Measurements from ENCODE around the gene DDX1. TPM values are rescaled to one million over a fixed set of nuclear protein-coding genes. Genes with fewer than 3 reads are reported as not detected.
"Not testable (repeated sequence)": the region's sequence is repeated elsewhere in the genome, so short reads cannot be mapped to it uniquely, and the experiment has no call there.

The DDX1 gene
- polyA plus RNA-seq (2013), result 92.7 TPM

GRCh38 chr2:15591692-15592463 is at the start of gene DDX1:
DDX1 (plus strand) TSS chr2:15591868; CDS start chr2:15591934, 66 bp downstream.
- peak within 1 kb of the TSS; percentile 78 to 91 for H3K27ac ChIP-seq (ENCODE audit: insufficient read depth in 1 of 2, low read depth in 1 of 2, low read length in 2 of 2, poor library complexity in 1 of 2, severe bottlenecking in 2 of 2)
- CTCF ChIA-PET, result interaction anchor here (1.2 kb wide), 1 partner anchor 15 kb away, joined by 4 read pairs; no protein-coding TSS in a partner anchor
- H3K27me3 ChIP-seq (replicated peaks in 2 of 5; ENCODE audit: control insufficient read depth in 4 of 5, insufficient read depth in 5 of 5, low read length in 4 of 5), result no peaks in the 10 kb centered on the region
- POLR2A ChIA-PET, result no interaction called here
- H3K4me3 ChIP-seq (ENCODE audit: control insufficient read depth in 1 of 7, extremely low read depth in 1 of 7, insufficient read depth in 4 of 7, low read depth in 2 of 7, low read length in 6 of 7), result peak within 1 kb of the TSS; percentile 83 to 96 (median 87)
- H3K36me3 ChIP-seq (ENCODE audit: control insufficient read depth in 4 of 4, insufficient read depth in 4 of 4, low read length in 3 of 4), result peaks cover 9 to 21% (median 10%) of the 10 kb centered on the region in 4 experiments
- no peaks in the 10 kb centered on the region for H3K9me3 ChIP-seq (ENCODE audit: control extremely low read depth in 1 of 5, control insufficient read depth in 4 of 5, insufficient read depth in 2 of 5, low read depth in 1 of 5, low read length in 4 of 5)
- WGBS (ENCODE audit: insufficient coverage), result under 1% methylated on average over 46 of the region's 68 CpGs
- peaks cover 5 to 40% (median 18%) of the 10 kb centered on the region in 4 experiments for H3K4me1 ChIP-seq (ENCODE audit: control extremely low read depth in 1 of 4, control insufficient read depth in 4 of 4, insufficient read depth in 4 of 4, low read length in 3 of 4)
- DNase-seq, result peak; percentile 87 to 94 (median 91)

GRCh38 chr2:15542269-15542668 is 49.4 kb upstream of the DDX1 start:
- peaks cover 0 to 14% (median 10%) of the 10 kb centered on the region in 4 experiments for H3K36me3 ChIP-seq (ENCODE audit: control insufficient read depth in 4 of 4, insufficient read depth in 4 of 4, low read length in 3 of 4)
- DNase-seq; H3K9me3 ChIP-seq (ENCODE audit: control extremely low read depth in 1 of 5, control insufficient read depth in 4 of 5, insufficient read depth in 2 of 5, low read depth in 1 of 5, low read length in 4 of 5); H3K27me3 ChIP-seq (replicated peaks in 2 of 5; ENCODE audit: control insufficient read depth in 4 of 5, insufficient read depth in 5 of 5, low read length in 4 of 5); H3K27ac ChIP-seq (ENCODE audit: insufficient read depth in 1 of 2, low read depth in 1 of 2, low read length in 2 of 2, poor library complexity in 1 of 2, severe bottlenecking in 2 of 2); POLR2A ChIA-PET; H3K4me1 ChIP-seq (ENCODE audit: control extremely low read depth in 1 of 4, control insufficient read depth in 4 of 4, insufficient read depth in 4 of 4, low read length in 3 of 4); CTCF ChIA-PET; H3K4me3 ChIP-seq (ENCODE audit: control insufficient read depth in 1 of 7, extremely low read depth in 1 of 7, insufficient read depth in 4 of 7, low read depth in 2 of 7, low read length in 6 of 7): not testable (repeated sequence)
- WGBS (ENCODE audit: insufficient coverage), result no CpG with 5 or more reads among the region's 6 CpGs

- no peak for DNase-seq
- Histone ChIP-seq H3K9me3 (ENCODE audit: control extremely low read depth in 1 of 5, control insufficient read depth in 4 of 5, insufficient read depth in 2 of 5, low read depth in 1 of 5, low read length in 4 of 5) (no peaks in the 10 kb centered on the region), H3K4me3 (ENCODE audit: control insufficient read depth in 1 of 7, extremely low read depth in 1 of 7, insufficient read depth in 4 of 7, low read depth in 2 of 7, low read length in 6 of 7) (no peak overlapping the region), H3K4me1 (ENCODE audit: control extremely low read depth in 1 of 4, control insufficient read depth in 4 of 4, insufficient read depth in 4 of 4, low read length in 3 of 4) (no peaks in the 10 kb centered on the region), H3K27me3 (replicated peaks in 2 of 5; ENCODE audit: control insufficient read depth in 4 of 5, insufficient read depth in 5 of 5, low read length in 4 of 5) (no peaks in the 10 kb centered on the region), H3K36me3 (ENCODE audit: control insufficient read depth in 4 of 4, insufficient read depth in 4 of 4, low read length in 3 of 4) (peaks cover 0 to 15% (median 9%) of the 10 kb centered on the region in 4 experiments), H3K27ac (ENCODE audit: insufficient read depth in 1 of 2, low read depth in 1 of 2, low read length in 2 of 2, poor library complexity in 1 of 2, severe bottlenecking in 2 of 2) (no peak overlapping the region)
- ChIA-PET CTCF (no interaction called here), POLR2A (no interaction called here)
- WGBS (ENCODE audit: insufficient coverage), result 80% methylated on average over 1 of the region's 3 CpGs
Measured at GRCh38 chr2:15543053-15543452, 48.6 kb upstream of the DDX1 start.

GRCh38 chr2:15543541-15543940 is 48.1 kb upstream of the DDX1 start:
- Histone ChIP-seq H3K36me3 (ENCODE audit: control insufficient read depth in 4 of 4, insufficient read depth in 4 of 4, low read length in 3 of 4) (peaks cover 0 to 14% (median 9%) of the 10 kb centered on the region in 4 experiments), H3K27ac (ENCODE audit: insufficient read depth in 1 of 2, low read depth in 1 of 2, low read length in 2 of 2, poor library complexity in 1 of 2, severe bottlenecking in 2 of 2) (no peak overlapping the region), H3K4me3 (ENCODE audit: control insufficient read depth in 1 of 7, extremely low read depth in 1 of 7, insufficient read depth in 4 of 7, low read depth in 2 of 7, low read length in 6 of 7) (no peak overlapping the region), H3K27me3 (replicated peaks in 2 of 5; ENCODE audit: control insufficient read depth in 4 of 5, insufficient read depth in 5 of 5, low read length in 4 of 5) (no peaks in the 10 kb centered on the region), H3K9me3 (ENCODE audit: control extremely low read depth in 1 of 5, control insufficient read depth in 4 of 5, insufficient read depth in 2 of 5, low read depth in 1 of 5, low read length in 4 of 5) (no peaks in the 10 kb centered on the region), H3K4me1 (ENCODE audit: control extremely low read depth in 1 of 4, control insufficient read depth in 4 of 4, insufficient read depth in 4 of 4, low read length in 3 of 4) (no peaks in the 10 kb centered on the region)
- POLR2A ChIA-PET, result no interaction called here
- CTCF ChIA-PET, result interaction anchor here (1.2 kb wide), 1 partner anchor 34 kb away, joined by 5 read pairs; no protein-coding TSS in a partner anchor
- DNase-seq, result no peak
- 100% methylated on average over 3 of the region's 6 CpGs for WGBS (ENCODE audit: insufficient coverage)

GRCh38 chr2:15544227-15544626 is 47.4 kb upstream of the DDX1 start:
- Histone ChIP-seq H3K36me3 (ENCODE audit: control insufficient read depth in 4 of 4, insufficient read depth in 4 of 4, low read length in 3 of 4) (peaks cover 6 to 19% (median 7%) of the 10 kb centered on the region in 4 experiments), H3K9me3 (ENCODE audit: control extremely low read depth in 1 of 5, control insufficient read depth in 4 of 5, insufficient read depth in 2 of 5, low read depth in 1 of 5, low read length in 4 of 5) (no peaks in the 10 kb centered on the region), H3K27me3 (replicated peaks in 2 of 5; ENCODE audit: control insufficient read depth in 4 of 5, insufficient read depth in 5 of 5, low read length in 4 of 5) (no peaks in the 10 kb centered on the region), H3K27ac (ENCODE audit: insufficient read depth in 1 of 2, low read depth in 1 of 2, low read length in 2 of 2, poor library complexity in 1 of 2, severe bottlenecking in 2 of 2) (no peak overlapping the region), H3K4me3 (ENCODE audit: control insufficient read depth in 1 of 7, extremely low read depth in 1 of 7, insufficient read depth in 4 of 7, low read depth in 2 of 7, low read length in 6 of 7) (no peak overlapping the region), H3K4me1 (ENCODE audit: control extremely low read depth in 1 of 4, control insufficient read depth in 4 of 4, insufficient read depth in 4 of 4, low read length in 3 of 4) (no peaks in the 10 kb centered on the region)
- ChIA-PET CTCF (interaction anchor here (0.8 to 1.3 kb wide), 3 partner anchors 33 to 142 kb away, joined by 3 to 5 read pairs (median 4); no protein-coding TSS in a partner anchor), POLR2A (no interaction called here)
- WGBS (ENCODE audit: insufficient coverage), result no CpG with 5 or more reads among the region's 2 CpGs
- no peak for DNase-seq

GRCh38 chr2:15546297-15547098 is 45.2 kb upstream of the DDX1 start:
- H3K36me3 ChIP-seq (ENCODE audit: control insufficient read depth in 4 of 4, insufficient read depth in 4 of 4, low read length in 3 of 4), result peaks cover 2 to 17% (median 7%) of the 10 kb centered on the region in 4 experiments
- no peaks in the 10 kb centered on the region for H3K27me3 ChIP-seq (replicated peaks in 2 of 5; ENCODE audit: control insufficient read depth in 4 of 5, insufficient read depth in 5 of 5, low read length in 4 of 5)
- DNase-seq, result no peak
- no peak overlapping the region for H3K4me3 ChIP-seq (ENCODE audit: control insufficient read depth in 1 of 7, extremely low read depth in 1 of 7, insufficient read depth in 4 of 7, low read depth in 2 of 7, low read length in 6 of 7)
- ChIA-PET POLR2A (no interaction called here), CTCF (interaction anchor here (0.6 to 1.8 kb wide), 8 partner anchors 10 to 53 kb away, joined by 3 to 8 read pairs (median 4); no protein-coding TSS in a partner anchor)
- H3K27ac ChIP-seq (ENCODE audit: insufficient read depth in 1 of 2, low read depth in 1 of 2, low read length in 2 of 2, poor library complexity in 1 of 2, severe bottlenecking in 2 of 2), result no peak overlapping the region
- no peaks in the 10 kb centered on the region for H3K9me3 ChIP-seq (ENCODE audit: control extremely low read depth in 1 of 5, control insufficient read depth in 4 of 5, insufficient read depth in 2 of 5, low read depth in 1 of 5, low read length in 4 of 5)
- 96% methylated on average over 4 of the region's 11 CpGs for WGBS (ENCODE audit: insufficient coverage)
- no peaks in the 10 kb centered on the region for H3K4me1 ChIP-seq (ENCODE audit: control extremely low read depth in 1 of 4, control insufficient read depth in 4 of 4, insufficient read depth in 4 of 4, low read length in 3 of 4)
